GM18502 (cell line): ENCODE results near the gene MOV10L1.

Source experiments
- ATAC-seq: cut with Tn5 transposase; IDR thresholded peaks from one replicate; pipeline ENCODE4 v1.9.1; 2021; ENCODE audit warnings: mild to moderate bottlenecking; ENCODE audit not compliant: unreplicated experiment, poor library complexity

The MOV10L1 gene

GRCh38 chr22:50183141-50183971 lies 93.5 kb downstream of the MOV10L1 start:
- ATAC-seq, result no peak

- ATAC-seq, result no peak
Observed at GRCh38 chr22:50184004-50184901, 94.4 kb downstream of the MOV10L1 start.

GRCh38 chr22:50184902-50185374 lies 95.1 kb downstream of the MOV10L1 start:
- ATAC-seq, result no peak

GRCh38 chr22:50185375-50186087 lies 95.7 kb downstream of the MOV10L1 start, which contains the start of gene TRABD:
Gene TRABD (plus strand): TSS chr22:50185913. CDS start chr22:50193061, 7,148 bp downstream.
- no peak for ATAC-seq

- ATAC-seq, result no peak
Observed at GRCh38 chr22:50186181-50186714, 96.4 kb downstream of the MOV10L1 start.

- no peak for ATAC-seq
Observed at GRCh38 chr22:50186761-50187523, 97.1 kb downstream of the MOV10L1 start.

GRCh38 chr22:50188356-50188755 lies 98.5 kb downstream of the MOV10L1 start:
- no peak for ATAC-seq

- no peak for ATAC-seq
Observed at GRCh38 chr22:50189184-50189848, 99.5 kb downstream of the MOV10L1 start.

GRCh38 chr22:50189849-50190181 lies 100.0 kb downstream of the MOV10L1 start:
- ATAC-seq, result peak; percentile 1

GRCh38 chr22:50190182-50190940 lies 100.6 kb downstream of the MOV10L1 start:
- peak; percentile 44 for ATAC-seq

- peak; percentile 37 for ATAC-seq
Observed at GRCh38 chr22:50190941-50191741, 101.3 kb downstream of the MOV10L1 start.

- ATAC-seq, result no peak
Observed at GRCh38 chr22:50192436-50193204, 102.8 kb downstream of the MOV10L1 start.

- ATAC-seq, result no peak
Observed at GRCh38 chr22:50193621-50194020, 103.8 kb downstream of the MOV10L1 start.

- ATAC-seq, result no peak
Observed at GRCh38 chr22:50194037-50194805, 104.4 kb downstream of the MOV10L1 start.

- no peak for ATAC-seq
Observed at GRCh38 chr22:50196256-50196655, 106.5 kb downstream of the MOV10L1 start.
